Measurements from ENCODE around the gene ALDH9A1. TPM values are rescaled to one million over a fixed set of nuclear protein-coding genes. Genes with fewer than 3 reads are reported as not detected.
A peak's percentile ranks its signal among the peaks of the same experiment; 100 is the strongest.
"Not testable (repeated sequence)": the region's sequence is repeated elsewhere in the genome, so short reads cannot be mapped to it uniquely, and the experiment has no call there.

Gene ALDH9A1
- total RNA-seq, 6 experiments from 2014 or later = 69.7 to 139 (median 93.8) TPM

GRCh38 chr1:165703648-165704047 is 5.3 kb upstream of the ALDH9A1 start:
- 88% methylated on average over 1 of the region's 2 CpGs for WGBS (ENCODE audit: insufficient coverage, low coverage, low lambda C conversion rate, missing lambda C conversion rate)

GRCh38 chr1:165701922-165702321 is 3.6 kb upstream of the ALDH9A1 start:
- ATAC-seq; H3K27me3 ChIP-seq; intact Hi-C loops (cut with DNase I); H3K4me1 ChIP-seq; H3K9me3 ChIP-seq; H3K36me3 ChIP-seq; H3K27ac ChIP-seq; H3K4me3 ChIP-seq: not testable (repeated sequence)
- peak in 1 of 3 donors; percentile 56 for DNase-seq
- 98% methylated on average over 6 of the region's 7 CpGs for whole genome bisulfite sequencing (ENCODE audit: insufficient coverage, low coverage, low lambda C conversion rate, missing lambda C conversion rate)

More at GRCh38 chr1:165703648-165704047, 5.3 kb upstream of the ALDH9A1 start:
- Histone ChIP-seq H3K9me3 (no peaks in the 10 kb centered on the region), H3K27ac (no peak overlapping the region), H3K27me3 (no peaks in the 10 kb centered on the region), H3K4me1 (no peaks in the 10 kb centered on the region), H3K4me3 (no peak overlapping the region), H3K36me3 (no peaks in the 10 kb centered on the region)
- intact Hi-C loops (cut with DNase I) = no loop called here
- no peak for DNase-seq
- TF ChIP-seq POLR2A (IDR thresholded peaks at IDR 0.05) = no peak
- TF ChIP-seq, protein P1, sequence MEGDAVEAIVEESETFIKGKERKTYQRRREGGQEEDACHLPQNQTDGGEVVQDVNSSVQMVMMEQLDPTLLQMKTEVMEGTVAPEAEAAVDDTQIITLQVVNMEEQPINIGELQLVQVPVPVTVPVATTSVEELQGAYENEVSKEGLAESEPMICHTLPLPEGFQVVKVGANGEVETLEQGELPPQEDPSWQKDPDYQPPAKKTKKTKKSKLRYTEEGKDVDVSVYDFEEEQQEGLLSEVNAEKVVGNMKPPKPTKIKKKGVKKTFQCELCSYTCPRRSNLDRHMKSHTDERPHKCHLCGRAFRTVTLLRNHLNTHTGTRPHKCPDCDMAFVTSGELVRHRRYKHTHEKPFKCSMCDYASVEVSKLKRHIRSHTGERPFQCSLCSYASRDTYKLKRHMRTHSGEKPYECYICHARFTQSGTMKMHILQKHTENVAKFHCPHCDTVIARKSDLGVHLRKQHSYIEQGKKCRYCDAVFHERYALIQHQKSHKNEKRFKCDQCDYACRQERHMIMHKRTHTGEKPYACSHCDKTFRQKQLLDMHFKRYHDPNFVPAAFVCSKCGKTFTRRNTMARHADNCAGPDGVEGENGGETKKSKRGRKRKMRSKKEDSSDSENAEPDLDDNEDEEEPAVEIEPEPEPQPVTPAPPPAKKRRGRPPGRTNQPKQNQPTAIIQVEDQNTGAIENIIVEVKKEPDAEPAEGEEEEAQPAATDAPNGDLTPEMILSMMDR (IDR thresholded peaks at IDR 0.05) = no peak
- no peak for ATAC-seq

GRCh38 chr1:165699577-165699976 is 1.2 kb upstream of the ALDH9A1 start:
- intact Hi-C loops (cut with DNase I) = no loop called here
- 85% methylated on average over 2 of the region's 3 CpGs for WGBS (ENCODE audit: insufficient coverage, low coverage, low lambda C conversion rate, missing lambda C conversion rate)
- no peak for TF ChIP-seq POLR2A (IDR thresholded peaks at IDR 0.05)
- TF ChIP-seq, protein P1 (IDR thresholded peaks at IDR 0.05) = no peak
- peaks cover 0 to 29% (median 5%) of the 10 kb centered on the region in 4 donors for H3K4me1 ChIP-seq
- H3K27ac ChIP-seq = no peak overlapping the region
- no peaks in the 10 kb centered on the region for H3K27me3 ChIP-seq
- no peaks in the 10 kb centered on the region for H3K9me3 ChIP-seq
- ATAC-seq = no peak
- no peaks in the 10 kb centered on the region for H3K36me3 ChIP-seq
- no peak for DNase-seq
- H3K4me3 ChIP-seq = no peak overlapping the region

DNA sequence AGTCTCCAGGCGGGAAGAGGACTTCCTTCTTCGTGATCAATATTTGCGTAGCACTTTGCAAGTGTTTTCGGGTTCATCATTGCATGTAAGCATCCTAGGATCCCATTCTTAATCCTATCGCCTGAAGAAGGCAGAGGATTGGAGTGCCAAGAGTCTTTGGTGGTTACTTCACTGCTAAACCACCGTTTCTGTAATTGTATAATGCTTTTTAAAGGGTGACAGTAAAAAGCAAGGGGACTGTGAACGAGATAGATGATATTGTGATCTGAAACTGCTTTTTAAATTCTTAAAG is 345 bp upstream of the ALDH9A1 start:
- Histone ChIP-seq H3K27ac (peak overlapping the region in 2 of 3 donors; percentile 84 to 92), H3K4me1 (peaks cover 0 to 29% (median 5%) of the 10 kb centered on the region in 4 donors), H3K27me3 (no peaks in the 10 kb centered on the region), H3K36me3 (peaks cover 0 to 4% (median 0%) of the 10 kb centered on the region in 4 donors), H3K4me3 (peak overlapping the region; percentile 78 to 99 (median 84)), H3K9me3 (no peaks in the 10 kb centered on the region)
- no peak for TF ChIP-seq POLR2A (IDR thresholded peaks at IDR 0.05)
- TF ChIP-seq, protein P1 (IDR thresholded peaks at IDR 0.05) = no peak
- ATAC-seq (no peak), DNase-seq (no peak)
- WGBS (ENCODE audit: insufficient coverage, low coverage, low lambda C conversion rate, missing lambda C conversion rate) = 1% methylated on average over 7 of the region's 7 CpGs
- intact Hi-C loops (cut with DNase I) = no loop called here

- ATAC-seq (no peak), DNase-seq (no peak)
- Histone ChIP-seq H3K9me3 (no peaks in the 10 kb centered on the region), H3K4me3 (peak overlapping the region; percentile 78 to 99 (median 84)), H3K36me3 (peaks cover 0 to 4% (median 0%) of the 10 kb centered on the region in 4 donors), H3K27ac (peak overlapping the region; percentile 76 to 92 (median 84)), H3K27me3 (no peaks in the 10 kb centered on the region), H3K4me1 (peaks cover 0 to 29% (median 5%) of the 10 kb centered on the region in 4 donors)
- TF ChIP-seq POLR2A (IDR thresholded peaks at IDR 0.05) = no peak
- TF ChIP-seq, protein P1 (IDR thresholded peaks at IDR 0.05) = no peak
- WGBS (ENCODE audit: insufficient coverage, low coverage, low lambda C conversion rate, missing lambda C conversion rate) = 7% methylated on average over 8 of the region's 8 CpGs
- intact Hi-C loops (cut with DNase I) = no loop called here
Observed at GRCh38 chr1:165697491-165697880, 876 bp downstream of the ALDH9A1 start.
